NCI-H187 treated with DMSO at 0.1 percent for 48 hours (cell line): ENCODE measurements around the gene NANOGP8.

Source experiments
- DNase-seq: peaks from one replicate; lab custom pipeline; 2025; lab: John Stamatoyannopoulos, UW

NANOGP8 gene

GRCh38 chr15:35060591-35060990 lies 24.5 kb downstream of the NANOGP8 start:
- no peak for DNase-seq

DNA sequence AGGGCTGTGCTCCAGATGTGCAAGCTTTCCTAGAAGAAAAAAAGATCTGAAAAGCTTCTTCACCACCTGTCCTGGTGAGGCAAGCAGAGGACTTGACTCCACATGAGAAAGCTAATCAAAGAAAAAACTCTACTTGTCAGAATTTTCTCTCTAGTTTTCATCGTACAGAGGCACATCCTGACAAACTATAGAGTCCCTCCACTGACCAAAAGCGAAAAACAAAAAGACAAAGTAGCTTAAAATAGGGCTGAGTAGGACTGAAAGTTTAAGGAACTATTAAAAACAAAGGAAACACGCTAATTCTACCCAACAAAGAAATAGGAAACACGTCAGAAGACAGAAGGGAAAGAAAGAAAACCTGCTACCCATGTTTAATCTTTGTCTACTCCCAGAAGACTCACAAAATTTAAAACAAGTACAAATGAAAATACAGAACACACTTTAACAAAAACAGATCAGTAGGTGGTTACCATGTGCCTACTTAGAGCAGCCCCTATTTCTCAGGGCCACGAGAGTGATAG lies 26.5 kb downstream of the NANOGP8 start:
- DNase-seq, result no peak

DNA sequence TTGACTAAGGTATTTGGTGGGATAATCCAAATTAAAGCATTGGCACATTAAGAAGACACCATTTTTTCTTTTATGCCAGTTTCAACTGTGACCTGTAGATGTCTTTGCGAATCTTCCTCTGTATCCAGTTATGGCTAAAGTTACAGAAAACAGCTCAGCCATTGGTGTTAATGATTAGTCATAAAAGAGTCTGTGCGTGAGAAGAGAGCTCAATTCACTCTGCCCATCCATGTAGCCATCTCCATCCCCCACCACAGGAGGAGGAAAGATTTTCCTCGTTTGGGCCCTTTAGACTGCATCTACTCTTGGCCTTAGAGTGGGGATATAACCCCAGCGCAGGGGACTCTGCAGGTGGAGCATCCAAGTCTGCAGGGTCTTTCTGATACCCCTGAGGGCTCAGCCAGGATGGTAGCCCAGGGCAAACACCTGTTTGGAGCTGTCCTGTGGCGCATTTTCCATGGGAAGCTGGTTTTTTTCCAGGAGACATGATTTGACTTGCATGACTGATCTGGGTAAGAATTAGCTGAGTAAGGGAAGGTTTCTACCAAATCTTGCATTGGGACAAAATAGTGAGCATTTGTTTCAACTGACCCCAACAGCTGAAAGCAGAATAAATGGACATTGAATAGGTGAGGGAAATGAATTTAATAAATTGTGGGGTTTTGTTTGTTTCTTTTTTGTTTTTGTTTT lies 29.5 kb downstream of the NANOGP8 start:
- DNase-seq, result no peak

DNA sequence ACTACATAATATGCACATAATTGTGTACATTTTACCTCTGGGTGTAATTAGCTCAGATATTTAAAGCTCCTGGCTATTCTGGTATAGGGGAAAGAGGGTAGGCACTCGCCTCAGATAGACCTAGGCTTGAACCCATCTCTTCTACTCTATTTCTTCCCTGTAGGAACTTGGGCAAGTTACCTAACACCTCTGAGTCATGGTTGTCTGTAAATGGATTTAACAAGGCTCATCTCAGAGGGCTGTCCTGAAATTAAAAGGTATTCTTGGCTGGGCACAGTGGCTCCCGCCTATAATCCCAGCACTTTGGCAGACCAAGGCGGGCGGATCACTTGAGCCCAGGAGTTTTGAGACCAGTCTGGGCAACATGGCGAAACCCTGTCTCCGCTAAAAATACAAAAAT lies 30.7 kb downstream of the NANOGP8 start:
- no peak for DNase-seq

GRCh38 chr15:35047996-35048395 lies 37.1 kb downstream of the NANOGP8 start:
- no peak for DNase-seq

GRCh38 chr15:35047528-35047927 lies 37.6 kb downstream of the NANOGP8 start:
- no peak for DNase-seq

GRCh38 chr15:35043373-35044095 lies 41.6 kb downstream of the NANOGP8 start:
- DNase-seq, result no peak

GRCh38 chr15:35040339-35041255 lies 44.5 kb downstream of the NANOGP8 start:
- DNase-seq, result no peak

GRCh38 chr15:35038626-35039451 lies 46.3 kb downstream of the NANOGP8 start:
- no peak for DNase-seq
